Mesendoderm (in vitro differentiated cells): ENCODE measurements around the gene PIK3IP1.

Experiments used
- DNase-seq: peaks from one replicate; pipeline ENCODE4 v3.0.0; 2013
- H2AK5ac ChIP-seq: 2 replicates; pipeline ENCODE4 v1.6.1; 2013; ENCODE audit warnings: low read length, inconsistent platforms
- H2BK120ac ChIP-seq: 2 replicates; pipeline ENCODE4 v1.6.1; 2013; ENCODE audit warnings: low read depth, mild to moderate bottlenecking, low read length, moderate library complexity, mixed read lengths
- H2BK15ac ChIP-seq: replicated peaks from 2 replicates; pipeline ENCODE4 v1.6.1; 2013; ENCODE audit warnings: low read depth, mild to moderate bottlenecking, moderate library complexity
- H2BK5ac ChIP-seq: 2 replicates; pipeline ENCODE4 v1.6.1; 2013; ENCODE audit warnings: low read length, inconsistent platforms
- H3K18ac ChIP-seq: 2 replicates; pipeline ENCODE4 v1.6.1; 2013; ENCODE audit warnings: mild to moderate bottlenecking, low read length, mixed read lengths
- H3K23ac ChIP-seq: one replicate; pipeline ENCODE4 v1.6.1; 2013; ENCODE audit warnings: low read length
- H3K27ac ChIP-seq: 2 replicates; pipeline ENCODE4 v1.5.1; 2013; ENCODE audit warnings: low read depth, mild to moderate bottlenecking, inconsistent platforms, low read length, moderate library complexity
- H3K27me3 ChIP-seq: 2 replicates; pipeline ENCODE4 v1.6.1; 2013; ENCODE audit warnings: low read length, control low read depth, mild to moderate bottlenecking, inconsistent platforms; ENCODE audit not compliant: insufficient read depth, poor library complexity
- H3K36me3 ChIP-seq: 2 replicates; pipeline ENCODE4 v1.6.1; 2013; ENCODE audit warnings: low read length, inconsistent platforms; ENCODE audit not compliant: control insufficient read depth, insufficient read depth
- H3K4ac ChIP-seq: one replicate; pipeline ENCODE4 v1.6.1; 2013; ENCODE audit warnings: low read depth, mild to moderate bottlenecking, low read length, moderate library complexity
- H3K4me1 ChIP-seq: 2 replicates; pipeline ENCODE4 v1.6.1; 2013; ENCODE audit warnings: low read depth, low read length, inconsistent platforms; ENCODE audit not compliant: control insufficient read depth
- H3K4me2 ChIP-seq: 2 replicates; pipeline ENCODE4 v1.6.1; 2013; ENCODE audit warnings: low read length
- H3K4me3 ChIP-seq: 2 replicates; pipeline ENCODE4 v1.5.1; 2013; ENCODE audit warnings: mild to moderate bottlenecking, low read length
- H3K56ac ChIP-seq: one replicate; pipeline ENCODE4 v1.6.1; 2013; ENCODE audit warnings: low read length
- H3K79me1 ChIP-seq: 2 replicates; pipeline ENCODE4 v1.6.1; 2013; ENCODE audit warnings: low read length, inconsistent platforms
- H3K79me2 ChIP-seq: 2 replicates; pipeline ENCODE4 v1.6.1; 2013; ENCODE audit warnings: mild to moderate bottlenecking, low read length; ENCODE audit not compliant: control insufficient read depth, insufficient read depth
- H3K9ac ChIP-seq: 2 replicates; pipeline ENCODE4 v1.6.1; 2013; ENCODE audit warnings: low read length, inconsistent platforms
- H4K5ac ChIP-seq: one replicate; pipeline ENCODE4 v1.6.1; 2013; ENCODE audit warnings: low read length
- H4K8ac ChIP-seq: one replicate; pipeline ENCODE4 v1.6.1; 2013; ENCODE audit warnings: low read depth, mild to moderate bottlenecking, control low read depth, low read length, moderate library complexity
- WGBS: extraction: QIAGEN DNeasy Blood & Tissue Kit; methylation state at CpG from one replicate; pipeline ENCODE4 v1.1.7; 2013; ENCODE audit warnings: low lambda C conversion rate, missing lambda C conversion rate; ENCODE audit not compliant: insufficient coverage; ENCODE audit errors: extremely low coverage; 5-methylcytosine and 5-hydroxymethylcytosine counted together

Gene PIK3IP1

DNA sequence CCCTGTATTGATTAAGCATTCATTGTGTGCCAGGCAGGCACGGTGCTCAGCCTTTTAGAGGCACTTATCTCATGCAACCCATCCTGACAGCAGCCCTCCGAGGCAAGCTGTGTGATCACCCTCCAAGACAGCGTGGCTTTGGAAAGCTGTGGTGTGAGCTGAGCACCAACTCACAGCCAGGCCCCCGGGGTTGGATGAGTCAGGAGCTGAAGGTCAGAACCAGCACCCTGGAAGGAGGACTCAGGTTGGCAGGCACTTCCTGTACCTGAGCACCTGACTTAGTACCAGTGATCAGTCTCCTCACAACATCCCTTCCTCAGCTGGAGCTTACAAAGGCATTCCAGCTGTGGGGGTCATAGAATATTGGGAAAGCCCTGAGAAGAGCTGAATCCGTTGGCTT lies 44.9 kb upstream of the PIK3IP1 start:
- Histone ChIP-seq H2BK15ac (no peak overlapping the region), H3K4ac (no peak overlapping the region), H3K79me2 (peaks cover 36% of the 10 kb centered on the region), H3K4me1 (no peaks in the 10 kb centered on the region), H3K4me3 (no peak overlapping the region), H4K8ac (no peak overlapping the region), H3K56ac (no peak overlapping the region), H2AK5ac (no peak overlapping the region), H3K18ac (no peak overlapping the region), H3K23ac (no peak overlapping the region), H2BK5ac (no peak overlapping the region), H3K27me3 (no peaks in the 10 kb centered on the region), H3K36me3 (peaks cover 29% of the 10 kb centered on the region), H3K9ac (no peak overlapping the region), H2BK120ac (no peak overlapping the region), H3K4me2 (no peak overlapping the region), H4K5ac (no peak overlapping the region), H3K79me1 (peaks cover 37% of the 10 kb centered on the region), H3K27ac (no peak overlapping the region)
- DNase-seq, result no peak
- no CpG with 5 or more reads among the region's 5 CpGs for WGBS

DNA sequence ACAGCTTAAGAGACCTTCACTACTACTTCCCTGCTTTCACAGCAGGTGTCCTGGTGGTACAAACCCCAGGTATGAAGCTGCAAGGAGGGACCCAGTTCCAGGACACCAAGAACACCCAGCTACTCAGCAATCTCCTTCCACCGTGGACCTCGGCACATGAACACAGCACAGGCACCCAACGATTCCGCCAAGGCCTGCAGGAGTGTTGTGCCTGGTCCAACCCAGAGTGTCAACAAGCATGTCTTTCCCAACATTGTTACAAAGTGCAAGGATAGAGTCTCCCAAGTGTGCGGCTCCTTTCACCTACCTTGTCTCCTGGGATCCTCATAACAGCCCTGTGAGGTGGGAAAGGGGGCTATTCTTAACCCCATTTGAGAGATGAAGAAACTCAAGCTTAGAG lies 42.0 kb upstream of the PIK3IP1 start:
- H3K36me3 ChIP-seq, result peaks cover 33% of the 10 kb centered on the region

DNA sequence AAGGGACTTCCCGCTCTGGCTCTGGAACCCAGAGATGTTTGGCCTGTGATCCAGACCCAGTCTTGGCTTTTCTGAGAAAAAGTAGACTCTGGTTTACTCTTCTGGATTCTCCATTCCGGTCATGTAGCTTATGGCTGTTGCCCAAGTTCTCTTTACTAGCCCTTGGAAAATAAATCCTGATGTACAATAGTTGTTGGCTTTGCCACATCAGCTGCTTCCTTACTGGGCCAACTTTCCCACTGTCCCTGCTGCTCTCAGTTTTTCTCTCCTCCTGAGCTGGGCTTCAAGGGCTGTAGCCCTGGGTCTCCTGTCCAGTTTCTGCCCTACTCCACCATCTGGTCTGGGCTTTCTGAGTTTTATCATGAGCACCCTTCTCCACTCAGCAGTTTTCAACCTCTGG lies 41.4 kb upstream of the PIK3IP1 start:
- H3K4me2 ChIP-seq, result no peak overlapping the region
- no peaks in the 10 kb centered on the region for H3K4me1 ChIP-seq
- no peak overlapping the region for H3K27ac ChIP-seq
- DNase-seq, result no peak
- no peak overlapping the region for H2BK5ac ChIP-seq
- no CpG with 5 or more reads among the region's 2 CpGs for WGBS
- H3K79me2 ChIP-seq, result peaks cover 10% of the 10 kb centered on the region
- peaks cover 37% of the 10 kb centered on the region for H3K36me3 ChIP-seq
- no peak overlapping the region for H3K4me3 ChIP-seq
- no peak overlapping the region for H2BK120ac ChIP-seq
- H2AK5ac ChIP-seq, result no peak overlapping the region
- no peak overlapping the region for H4K5ac ChIP-seq
- H3K23ac ChIP-seq, result no peak overlapping the region
- H4K8ac ChIP-seq, result no peak overlapping the region
- H3K56ac ChIP-seq, result no peak overlapping the region
- H2BK15ac ChIP-seq, result no peak overlapping the region
- no peak overlapping the region for H3K18ac ChIP-seq
- H3K79me1 ChIP-seq, result peaks cover 29% of the 10 kb centered on the region
- no peaks in the 10 kb centered on the region for H3K27me3 ChIP-seq
- H3K4ac ChIP-seq, result no peak overlapping the region
- no peak overlapping the region for H3K9ac ChIP-seq

More for the DNA sequence above, 42.0 kb upstream of the PIK3IP1 start:
- no peak overlapping the region for H2BK15ac ChIP-seq
- H4K5ac ChIP-seq, result no peak overlapping the region
- H3K79me1 ChIP-seq, result peaks cover 27% of the 10 kb centered on the region
- no peak for DNase-seq
- no peak overlapping the region for H3K56ac ChIP-seq
- H3K79me2 ChIP-seq, result peaks cover 10% of the 10 kb centered on the region
- H4K8ac ChIP-seq, result no peak overlapping the region
- no peaks in the 10 kb centered on the region for H3K4me1 ChIP-seq
- H3K18ac ChIP-seq, result no peak overlapping the region
- WGBS, result no CpG with 5 or more reads among the region's 5 CpGs
- no peak overlapping the region for H3K9ac ChIP-seq
- H3K4me2 ChIP-seq, result no peak overlapping the region
- no peak overlapping the region for H2BK120ac ChIP-seq
- H3K4me3 ChIP-seq, result no peak overlapping the region
- H3K23ac ChIP-seq, result no peak overlapping the region
- no peaks in the 10 kb centered on the region for H3K27me3 ChIP-seq
- no peak overlapping the region for H3K4ac ChIP-seq
- H3K27ac ChIP-seq, result no peak overlapping the region
- no peak overlapping the region for H2AK5ac ChIP-seq
- no peak overlapping the region for H2BK5ac ChIP-seq

DNA sequence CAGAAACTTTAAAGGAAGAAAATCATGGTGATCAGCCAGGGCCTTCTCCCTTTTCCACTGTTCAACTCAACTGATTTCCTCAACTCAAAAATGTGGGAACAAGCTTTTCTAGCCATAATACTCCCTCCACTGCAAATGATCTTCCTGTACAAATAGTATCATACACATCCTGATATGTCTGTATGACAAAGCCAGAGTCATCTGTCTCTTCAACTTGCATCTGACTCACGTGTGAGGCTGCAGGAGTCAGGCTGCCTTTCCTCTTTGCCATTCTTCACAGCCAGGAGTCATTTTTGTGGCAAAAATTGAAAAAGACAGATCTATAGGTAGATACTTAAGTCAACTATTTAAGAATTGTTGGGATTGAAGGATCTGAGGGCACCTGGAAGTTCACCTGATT lies 40.6 kb upstream of the PIK3IP1 start:
- H3K9ac ChIP-seq, result no peak overlapping the region
- no peaks in the 10 kb centered on the region for H3K4me1 ChIP-seq
- H2BK15ac ChIP-seq, result no peak overlapping the region
- H3K79me2 ChIP-seq, result peaks cover 4% of the 10 kb centered on the region
- H2AK5ac ChIP-seq, result no peak overlapping the region
- no peak overlapping the region for H2BK5ac ChIP-seq
- H3K79me1 ChIP-seq, result peaks cover 25% of the 10 kb centered on the region
- no peak overlapping the region for H3K18ac ChIP-seq
- no peak overlapping the region for H3K56ac ChIP-seq
- no peak for DNase-seq
- no peak overlapping the region for H4K8ac ChIP-seq
- H3K27me3 ChIP-seq, result no peaks in the 10 kb centered on the region
- H2BK120ac ChIP-seq, result no peak overlapping the region
- no peak overlapping the region for H3K27ac ChIP-seq
- WGBS, result no CpG with 5 or more reads among the region's 1 CpG
- no peak overlapping the region for H3K23ac ChIP-seq
- H3K36me3 ChIP-seq, result peaks cover 37% of the 10 kb centered on the region
- H4K5ac ChIP-seq, result no peak overlapping the region
- no peak overlapping the region for H3K4ac ChIP-seq
- H3K4me3 ChIP-seq, result no peak overlapping the region
- no peak overlapping the region for H3K4me2 ChIP-seq

DNA sequence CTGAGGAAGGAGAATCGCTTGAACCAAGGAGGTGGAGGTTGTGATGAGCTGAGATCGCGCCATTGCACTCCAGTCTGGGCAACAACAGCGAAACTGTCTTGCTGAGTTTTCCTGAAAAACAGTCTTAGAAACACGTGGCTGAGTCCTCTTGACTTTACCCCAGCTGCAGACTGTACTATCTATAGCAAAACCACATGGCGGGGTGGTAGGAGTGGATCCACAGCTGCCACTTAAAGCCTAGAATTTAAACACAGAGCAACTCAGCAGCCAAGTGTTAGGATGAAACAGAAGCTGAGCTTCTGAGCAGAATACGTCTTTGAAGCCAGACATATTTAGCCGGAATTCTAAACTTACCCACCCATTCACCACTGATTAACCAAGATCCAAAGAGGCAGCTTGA lies 39.7 kb upstream of the PIK3IP1 start:
- Histone ChIP-seq H3K9ac (no peak overlapping the region), H3K27ac (no peak overlapping the region), H2BK5ac (no peak overlapping the region), H3K4ac (no peak overlapping the region), H3K56ac (no peak overlapping the region), H3K18ac (no peak overlapping the region), H4K8ac (no peak overlapping the region), H3K79me1 (peaks cover 20% of the 10 kb centered on the region), H4K5ac (no peak overlapping the region), H2BK15ac (no peak overlapping the region), H3K4me2 (no peak overlapping the region), H3K23ac (no peak overlapping the region), H3K79me2 (peaks cover 2% of the 10 kb centered on the region), H3K4me1 (no peaks in the 10 kb centered on the region), H2BK120ac (no peak overlapping the region), H3K4me3 (no peak overlapping the region), H3K36me3 (peaks cover 41% of the 10 kb centered on the region), H2AK5ac (no peak overlapping the region), H3K27me3 (no peaks in the 10 kb centered on the region)
- DNase-seq, result no peak
- WGBS, result no CpG with 5 or more reads among the region's 8 CpGs

DNA sequence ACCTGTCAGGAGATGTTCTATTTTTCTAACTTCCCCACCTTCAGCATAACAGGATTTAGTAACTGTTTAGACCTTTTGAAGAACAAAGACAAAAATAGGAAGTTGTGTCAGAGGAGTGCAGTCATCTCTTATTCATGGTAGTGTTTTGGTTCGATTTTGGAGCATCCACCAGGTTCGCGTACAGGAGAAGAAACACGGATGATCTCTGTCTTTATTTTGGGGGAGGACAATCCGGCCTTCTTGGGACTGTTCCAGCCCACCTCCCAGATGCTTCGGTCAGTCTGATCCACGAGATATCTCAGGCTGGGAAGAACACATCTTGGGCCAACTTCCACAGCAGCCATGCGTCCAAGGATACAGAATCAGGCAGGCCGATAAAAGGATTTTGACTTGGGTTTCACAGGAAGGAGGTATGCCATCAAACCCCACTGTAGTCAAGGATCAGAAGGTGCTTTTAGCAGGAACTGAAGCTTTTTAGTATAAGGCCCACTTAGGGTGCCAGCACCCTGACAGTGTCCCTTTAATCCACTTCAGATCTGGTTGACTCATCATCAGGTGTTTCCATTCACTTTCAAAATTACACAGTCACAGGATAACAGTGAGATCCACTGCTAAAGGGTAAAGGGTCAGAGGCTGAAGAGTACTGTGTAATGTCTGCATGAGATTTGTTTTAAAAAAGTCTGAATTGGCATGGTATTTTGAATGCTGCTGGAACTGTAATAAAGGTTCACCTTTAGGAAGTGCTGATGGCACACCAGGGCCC lies 37.3 kb upstream of the PIK3IP1 start:
- Histone ChIP-seq H3K36me3 (peaks cover 32% of the 10 kb centered on the region), H3K4me3 (no peak overlapping the region)
- DNase-seq, result no peak

More for the DNA sequence above, 37.3 kb upstream of the PIK3IP1 start:
- Histone ChIP-seq H3K9ac (no peak overlapping the region), H3K23ac (no peak overlapping the region), H3K4me2 (no peak overlapping the region), H4K5ac (no peak overlapping the region), H4K8ac (no peak overlapping the region), H3K18ac (no peak overlapping the region), H3K79me1 (peaks cover 12% of the 10 kb centered on the region), H2BK15ac (no peak overlapping the region), H3K79me2 (peaks cover 2% of the 10 kb centered on the region), H2BK5ac (no peak overlapping the region), H2BK120ac (no peak overlapping the region), H3K27me3 (no peaks in the 10 kb centered on the region), H2AK5ac (no peak overlapping the region), H3K4me1 (no peaks in the 10 kb centered on the region), H3K4ac (no peak overlapping the region), H3K56ac (no peak overlapping the region), H3K27ac (no peak overlapping the region)
- no CpG with 5 or more reads among the region's 9 CpGs for WGBS
